Measurements from ENCODE around the gene HELZ2. TPM values are rescaled to one million over a fixed set of nuclear protein-coding genes. Genes with fewer than 3 reads are reported as not detected.

HELZ2 gene
- total and polyA plus RNA-seq, 9 donors, result 1.8 to 19.6 (median 13.0) TPM

DNA sequence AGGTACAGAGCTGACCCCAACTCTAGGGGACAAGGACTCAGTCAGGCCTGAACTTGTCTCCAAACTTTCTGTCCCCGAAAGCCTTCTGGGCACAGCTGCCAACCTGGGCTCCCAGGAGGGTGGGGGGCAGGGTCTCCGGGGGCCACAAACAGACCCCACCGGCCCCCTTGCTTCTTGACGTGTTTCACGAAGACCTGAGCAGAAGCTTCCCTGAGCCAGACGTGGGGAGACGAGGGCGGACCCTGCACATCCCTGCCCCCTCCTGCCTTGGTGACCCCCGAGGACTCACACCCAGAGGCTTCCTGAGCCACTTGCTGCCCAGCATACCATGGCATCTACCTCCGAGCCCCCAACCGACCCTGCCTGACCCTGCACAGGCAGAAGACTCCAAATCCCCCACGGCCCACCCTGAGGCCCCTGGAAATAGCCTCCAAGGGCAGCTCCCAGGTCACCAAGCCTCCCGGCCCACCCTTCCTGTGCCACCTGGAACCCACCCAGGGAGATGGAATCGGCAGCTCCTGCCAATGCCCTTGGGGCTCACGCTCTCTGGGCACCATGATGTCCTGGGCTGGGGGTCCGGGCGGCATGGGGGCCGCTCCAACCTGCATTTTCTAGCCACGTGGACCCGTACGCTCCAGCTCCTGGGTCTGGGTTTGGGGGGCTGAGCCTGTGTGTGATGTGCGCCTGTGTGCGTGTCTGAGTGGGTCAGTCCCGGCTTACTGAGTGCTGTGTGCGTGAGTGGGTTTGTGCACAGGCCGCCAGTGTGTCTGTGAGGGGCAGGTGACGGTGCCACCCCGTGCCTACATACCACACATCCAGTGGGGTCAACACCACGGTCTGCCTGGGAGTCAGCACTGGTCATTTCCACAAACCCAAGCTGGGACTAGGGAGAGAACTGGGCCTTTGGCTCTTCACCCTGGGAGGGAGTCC, 34.3 kb downstream of the HELZ2 start:
- H3K36me3 ChIP-seq, result no peaks in the 10 kb centered on the region
- no peak for DNase-seq
- peaks cover 2% of the 10 kb centered on the region for H3K4me1 ChIP-seq (ENCODE audit: insufficient read depth)
- no peak overlapping the region for H3K27ac ChIP-seq
- no peaks in the 10 kb centered on the region for H3K9me3 ChIP-seq
- H3K4me3 ChIP-seq, result no peak overlapping the region
- intact Hi-C loops (cut with DNase I), result loop anchor here (2.0 to 10.0 kb wide), 6 partner anchors 105 to 438 kb away; partner anchors contain the start of genes ABHD16B (in 2 of the 4) and SAMD10 (in 1 of the 4)
- TF ChIP-seq POLR2A (IDR thresholded peaks at IDR 0.05) (no peak), EP300 (IDR thresholded peaks at IDR 0.05) (no peak)
- TF ChIP-seq, protein P1, sequence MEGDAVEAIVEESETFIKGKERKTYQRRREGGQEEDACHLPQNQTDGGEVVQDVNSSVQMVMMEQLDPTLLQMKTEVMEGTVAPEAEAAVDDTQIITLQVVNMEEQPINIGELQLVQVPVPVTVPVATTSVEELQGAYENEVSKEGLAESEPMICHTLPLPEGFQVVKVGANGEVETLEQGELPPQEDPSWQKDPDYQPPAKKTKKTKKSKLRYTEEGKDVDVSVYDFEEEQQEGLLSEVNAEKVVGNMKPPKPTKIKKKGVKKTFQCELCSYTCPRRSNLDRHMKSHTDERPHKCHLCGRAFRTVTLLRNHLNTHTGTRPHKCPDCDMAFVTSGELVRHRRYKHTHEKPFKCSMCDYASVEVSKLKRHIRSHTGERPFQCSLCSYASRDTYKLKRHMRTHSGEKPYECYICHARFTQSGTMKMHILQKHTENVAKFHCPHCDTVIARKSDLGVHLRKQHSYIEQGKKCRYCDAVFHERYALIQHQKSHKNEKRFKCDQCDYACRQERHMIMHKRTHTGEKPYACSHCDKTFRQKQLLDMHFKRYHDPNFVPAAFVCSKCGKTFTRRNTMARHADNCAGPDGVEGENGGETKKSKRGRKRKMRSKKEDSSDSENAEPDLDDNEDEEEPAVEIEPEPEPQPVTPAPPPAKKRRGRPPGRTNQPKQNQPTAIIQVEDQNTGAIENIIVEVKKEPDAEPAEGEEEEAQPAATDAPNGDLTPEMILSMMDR (IDR thresholded peaks at IDR 0.05), result no peak
- WGBS, 3 donors, result 87 to 93% (median 88%) methylated on average over 25 to 29 of the region's 29 CpGs
- H3K27me3 ChIP-seq, result no peaks in the 10 kb centered on the region

- Histone ChIP-seq H3K4me3 (no peak overlapping the region), H3K4me1 (ENCODE audit: insufficient read depth) (peaks cover 2% of the 10 kb centered on the region), H3K27ac (no peak overlapping the region), H3K36me3 (no peaks in the 10 kb centered on the region), H3K27me3 (no peaks in the 10 kb centered on the region), H3K9me3 (no peaks in the 10 kb centered on the region)
- WGBS, 3 donors, result 69 to 77% (median 75%) methylated on average over 12 of the region's 12 CpGs
- no peak for TF ChIP-seq POLR2A (IDR thresholded peaks at IDR 0.05)
- no peak for TF ChIP-seq EP300 (IDR thresholded peaks at IDR 0.05)
- TF ChIP-seq, protein P1 (IDR thresholded peaks at IDR 0.05), result no peak
- no peak for DNase-seq
- intact Hi-C loops (cut with DNase I), result loop anchor here (2.0 to 10.0 kb wide), 6 partner anchors 106 to 438 kb away; partner anchors contain the start of genes ABHD16B (in 2 of the 4) and SAMD10 (in 1 of the 4)
Measured at GRCh38 chr20:63539092-63539430, 35.0 kb downstream of the HELZ2 start.

GRCh38 chr20:63538204-63539091, 35.6 kb downstream of the HELZ2 start:
- TF ChIP-seq, protein P1 (IDR thresholded peaks at IDR 0.05), result no peak
- TF ChIP-seq POLR2A (IDR thresholded peaks at IDR 0.05) (no peak), EP300 (IDR thresholded peaks at IDR 0.05) (no peak)
- Histone ChIP-seq H3K9me3 (no peaks in the 10 kb centered on the region), H3K27ac (no peak overlapping the region), H3K4me1 (ENCODE audit: insufficient read depth) (peaks cover 2% of the 10 kb centered on the region), H3K27me3 (no peaks in the 10 kb centered on the region), H3K4me3 (no peak overlapping the region), H3K36me3 (no peaks in the 10 kb centered on the region)
- intact Hi-C loops (cut with DNase I), result loop anchor here (2.0 to 10.0 kb wide), 6 partner anchors 106 to 439 kb away; partner anchors contain the start of genes ABHD16B (in 2 of the 4) and SAMD10 (in 1 of the 4)
- 39 to 55% (median 42%) methylated on average over 27 of the region's 27 CpGs for WGBS, 3 donors
- no peak for DNase-seq
